Measurements from ENCODE around the gene DLGAP1. TPM values are rescaled to one million over a fixed set of nuclear protein-coding genes. Genes with fewer than 3 reads are reported as not detected.

DLGAP1 gene
- total RNA-seq, 1 donor from 2014 or later = 80.2 TPM

GRCh38 chr18:3808985-3809780, 645.9 kb downstream of the DLGAP1 start:
- no peak for DNase-seq

GRCh38 chr18:3806656-3807055, 648.5 kb downstream of the DLGAP1 start:
- DNase-seq = no peak

GRCh38 chr18:3804336-3804735, 650.8 kb downstream of the DLGAP1 start:
- no peak for DNase-seq

- DNase-seq = peak; percentile 41
Measured at GRCh38 chr18:3803350-3803749, 651.8 kb downstream of the DLGAP1 start.

GRCh38 chr18:3799515-3799914, 655.6 kb downstream of the DLGAP1 start:
- no peak for DNase-seq

- no peak for DNase-seq
Measured at GRCh38 chr18:3798032-3798431, 657.1 kb downstream of the DLGAP1 start.

DNA sequence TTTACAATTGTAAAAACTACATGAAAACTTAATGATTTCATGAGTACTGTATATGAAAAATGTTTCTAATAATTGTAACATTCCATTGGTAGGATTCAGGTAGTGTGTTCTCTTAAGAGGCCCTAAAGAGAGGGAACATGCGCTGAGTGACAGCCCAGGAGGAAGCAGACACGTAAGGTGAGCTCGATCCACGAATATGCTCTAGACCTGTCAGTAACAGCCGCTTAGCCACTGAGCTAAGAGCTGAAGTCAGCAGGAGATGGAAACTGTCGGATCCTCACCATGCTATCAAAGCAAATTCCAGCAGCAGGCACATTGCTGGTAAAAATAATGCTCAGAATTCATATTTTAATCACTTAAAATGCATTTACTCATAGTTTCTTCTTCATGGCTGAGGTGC, 658.7 kb downstream of the DLGAP1 start:
- no peak for DNase-seq

GRCh38 chr18:3794537-3795348, 660.4 kb downstream of the DLGAP1 start:
- DNase-seq = peak; percentile 47

GRCh38 chr18:3793545-3793944, 661.6 kb downstream of the DLGAP1 start:
- DNase-seq = no peak

- DNase-seq = no peak
Measured at GRCh38 chr18:3793111-3793510, 662.0 kb downstream of the DLGAP1 start.

DNA sequence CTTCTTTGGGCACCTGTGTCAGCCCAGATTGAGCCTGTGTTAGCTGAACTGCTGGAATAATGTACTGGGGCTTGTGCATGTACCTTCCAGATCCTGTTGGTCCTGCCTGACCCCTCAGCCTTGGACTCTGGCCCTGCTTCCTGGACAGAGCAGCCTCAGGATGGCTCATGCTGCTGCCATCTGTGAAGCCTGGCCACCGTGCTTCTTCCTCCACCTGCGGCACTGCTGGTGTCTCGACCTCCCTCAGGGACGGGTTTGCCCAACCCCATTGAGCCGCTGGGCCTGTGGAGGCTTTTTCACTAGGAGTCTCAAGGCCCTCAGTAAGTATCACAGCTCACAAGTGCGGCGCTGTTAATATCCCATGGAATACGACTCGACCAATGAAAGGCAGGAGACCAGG, 662.4 kb downstream of the DLGAP1 start:
- no peak for DNase-seq

DNA sequence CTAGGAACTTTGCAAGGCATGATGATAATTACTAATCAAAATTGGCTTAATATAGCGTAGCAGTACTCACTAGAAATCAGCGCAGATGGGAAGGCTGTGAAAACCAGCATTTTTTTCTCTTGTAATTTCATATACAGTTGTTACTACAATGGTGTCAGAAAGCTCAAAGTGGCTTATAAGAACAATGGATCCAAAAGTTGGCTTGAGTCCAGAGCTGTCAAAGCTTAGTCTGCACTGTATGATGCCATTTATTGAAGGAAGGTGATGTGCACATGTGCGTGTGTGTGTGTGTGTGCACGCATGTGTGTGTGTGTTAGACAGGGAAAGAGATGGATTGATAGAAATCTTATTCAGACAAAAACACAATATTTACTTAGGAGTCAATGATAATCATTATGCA, 663.9 kb downstream of the DLGAP1 start:
- no peak for DNase-seq

- no peak for DNase-seq
Measured at GRCh38 chr18:3790703-3791102, 664.4 kb downstream of the DLGAP1 start.

GRCh38 chr18:3789525-3789924, 665.6 kb downstream of the DLGAP1 start:
- no peak for DNase-seq

DNA sequence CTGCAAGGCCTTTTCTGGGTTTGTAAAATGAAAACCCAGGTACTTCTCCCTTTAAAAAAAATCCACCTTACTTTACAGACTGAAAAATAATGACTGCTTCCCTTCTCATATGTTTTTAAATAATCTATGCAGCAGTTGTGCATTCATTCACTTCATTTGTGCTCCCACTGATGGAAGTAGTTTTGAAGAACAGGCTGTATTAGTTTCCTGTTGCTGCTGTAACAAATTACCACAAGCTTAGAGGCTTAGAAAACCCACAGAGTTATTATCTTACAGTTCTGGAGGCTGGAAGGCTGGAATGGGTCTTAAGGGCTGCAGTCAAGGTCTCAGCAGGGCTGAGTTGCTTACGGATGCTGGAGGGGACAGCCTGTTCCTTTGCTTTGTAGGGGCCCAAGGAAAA, 670.2 kb downstream of the DLGAP1 start:
- no peak for DNase-seq

DNA sequence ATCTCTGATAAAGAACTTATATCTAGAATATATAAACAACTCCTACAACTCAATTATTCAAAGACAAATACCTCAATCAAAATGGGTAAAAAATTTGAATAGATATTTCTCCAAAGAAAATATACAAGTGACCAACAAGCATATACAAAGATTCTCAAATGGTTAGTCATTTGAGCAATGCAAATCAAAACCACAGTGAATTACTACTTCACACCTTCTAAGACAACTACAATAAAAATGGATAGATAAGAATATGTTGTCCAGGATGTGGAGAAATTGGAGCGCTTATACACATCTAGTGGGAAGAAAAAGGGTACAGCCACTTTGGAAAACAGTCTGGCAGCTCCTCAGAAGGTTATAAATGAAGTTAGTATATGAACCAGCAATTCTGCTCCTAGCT, 672.2 kb downstream of the DLGAP1 start:
- DNase-seq = no peak

DNA sequence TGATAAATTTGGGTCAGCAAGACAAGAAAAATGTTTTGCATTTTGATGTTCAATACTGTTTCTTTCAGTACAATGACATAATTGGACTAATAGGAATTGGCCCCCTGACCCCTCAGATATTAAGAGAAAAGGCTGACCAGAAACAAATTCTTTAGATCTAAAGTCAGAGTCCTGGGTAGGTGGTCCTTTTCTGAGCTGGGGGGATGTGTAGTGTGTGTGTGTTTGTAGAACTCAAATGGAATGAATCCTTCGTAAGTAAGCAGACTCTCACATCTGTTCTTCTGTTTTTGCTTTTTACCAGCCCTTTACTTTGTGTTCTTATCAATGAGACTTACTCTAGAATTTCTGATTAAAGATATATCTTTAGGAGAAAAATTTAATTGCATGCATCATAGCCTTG, 677.4 kb downstream of the DLGAP1 start:
- DNase-seq = no peak

GRCh38 chr18:3777122-3777521, 678.0 kb downstream of the DLGAP1 start:
- DNase-seq = no peak

GRCh38 chr18:3775996-3776395, 679.1 kb downstream of the DLGAP1 start:
- no peak for DNase-seq

DNA sequence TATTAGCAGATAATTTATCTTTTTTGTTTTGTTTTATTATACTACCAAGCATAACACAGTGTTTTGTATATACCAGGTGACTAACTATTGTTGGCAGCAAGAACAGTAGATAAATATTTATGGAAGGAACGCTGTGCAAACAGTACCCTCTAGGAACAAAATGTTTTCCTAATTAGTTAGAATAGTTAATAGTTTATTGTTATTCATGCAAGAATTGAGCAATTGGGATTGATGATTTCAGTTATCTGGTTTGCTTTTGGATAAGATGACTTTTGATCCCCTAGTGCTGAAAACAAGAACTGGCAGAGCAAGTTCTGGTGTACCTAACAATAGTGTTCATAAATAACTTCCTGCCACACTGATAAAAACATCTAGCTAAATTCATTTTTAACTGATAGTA, 681.8 kb downstream of the DLGAP1 start:
- no peak for DNase-seq

- DNase-seq = peak; percentile 81
Measured at GRCh38 chr18:3771121-3771971, 683.8 kb downstream of the DLGAP1 start.

GRCh38 chr18:3761266-3761665, 693.8 kb downstream of the DLGAP1 start:
- DNase-seq = no peak

DNA sequence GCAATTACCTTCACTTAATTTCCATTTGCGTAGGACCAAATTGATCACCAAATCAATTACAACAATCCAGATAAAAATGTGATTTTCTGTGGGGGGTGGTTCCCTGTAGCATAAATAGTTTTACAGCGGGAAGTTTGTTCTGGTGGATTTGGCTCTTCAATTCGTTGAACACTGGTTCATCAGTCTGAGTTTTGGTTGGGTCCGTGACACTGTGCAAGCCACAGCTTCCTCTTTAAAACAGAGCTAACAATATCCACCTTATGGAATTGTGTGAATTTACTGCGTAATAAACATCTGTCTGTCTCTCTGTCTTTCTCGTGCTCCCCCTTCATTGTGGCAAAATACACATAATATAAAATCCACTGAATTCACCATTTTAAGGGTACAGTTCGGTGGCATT, 694.4 kb downstream of the DLGAP1 start:
- DNase-seq = no peak

All from occipital lobe (tissue), 2 donors.